Neuron (in vitro differentiated cells): ENCODE measurements around the gene NCF4.

Experiments
- H2AFZ ChIP-seq: one replicate; pipeline ENCODE4 v1.6.1; 2013; ENCODE audit warnings: low read depth, mild to moderate bottlenecking, inconsistent platforms, low read length, moderate library complexity
- H3K27me3 ChIP-seq: one replicate; pipeline ENCODE4 v1.6.1; 2013; ENCODE audit warnings: low read length; ENCODE audit not compliant: insufficient read depth
- H3K36me3 ChIP-seq: one replicate; pipeline ENCODE4 v1.6.1; 2013; ENCODE audit warnings: low read length; ENCODE audit not compliant: insufficient read depth
- H3K4me1 ChIP-seq: one replicate; pipeline ENCODE4 v1.6.1; 2013; ENCODE audit warnings: low read length; ENCODE audit not compliant: insufficient read depth
- H3K4me3 ChIP-seq: 2 replicates; pipeline ENCODE4 v1.5.1; 2013; ENCODE audit warnings: mild to moderate bottlenecking, low read length, moderate library complexity
- H3K9me3 ChIP-seq: one replicate; pipeline ENCODE4 v1.6.1; 2013; ENCODE audit warnings: low read length

The NCF4 gene

GRCh38 chr22:36863281-36863680 is 2.5 kb downstream of the NCF4 start:
- Histone ChIP-seq H2AFZ (no peak overlapping the region), H3K27me3 (peaks cover 8% of the 10 kb centered on the region), H3K4me3 (no peak overlapping the region), H3K4me1 (no peaks in the 10 kb centered on the region), H3K36me3 (no peaks in the 10 kb centered on the region), H3K9me3 (no peaks in the 10 kb centered on the region)

DNA sequence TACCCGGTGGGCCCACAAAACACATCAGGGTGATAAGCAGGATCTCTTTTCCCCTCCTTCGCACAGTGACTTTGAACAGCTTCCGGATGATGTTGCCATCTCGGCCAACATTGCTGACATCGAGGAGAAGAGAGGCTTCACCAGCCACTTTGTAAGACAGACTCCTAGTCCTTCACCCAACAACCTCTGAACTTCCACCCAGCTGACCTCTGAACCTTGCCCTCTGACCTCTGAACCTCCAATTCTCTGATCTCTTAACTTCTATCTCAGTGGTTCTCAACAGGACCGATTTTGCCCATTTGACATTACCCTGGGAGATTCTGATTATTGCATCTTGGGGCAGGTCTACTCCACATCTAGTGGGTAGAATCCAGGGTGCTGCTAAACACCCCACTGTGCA is 3.2 kb downstream of the NCF4 start:
- peaks cover 6% of the 10 kb centered on the region for H3K27me3 ChIP-seq
- H3K4me3 ChIP-seq, result no peak overlapping the region
- no peaks in the 10 kb centered on the region for H3K9me3 ChIP-seq
- no peaks in the 10 kb centered on the region for H3K4me1 ChIP-seq
- H3K36me3 ChIP-seq, result no peaks in the 10 kb centered on the region
- H2AFZ ChIP-seq, result no peak overlapping the region

- Histone ChIP-seq H3K9me3 (no peaks in the 10 kb centered on the region), H3K4me1 (no peaks in the 10 kb centered on the region), H2AFZ (no peak overlapping the region), H3K4me3 (no peak overlapping the region), H3K36me3 (no peaks in the 10 kb centered on the region), H3K27me3 (peaks cover 5% of the 10 kb centered on the region)
Measured at GRCh38 chr22:36864454-36865215, 3.8 kb downstream of the NCF4 start.

DNA sequence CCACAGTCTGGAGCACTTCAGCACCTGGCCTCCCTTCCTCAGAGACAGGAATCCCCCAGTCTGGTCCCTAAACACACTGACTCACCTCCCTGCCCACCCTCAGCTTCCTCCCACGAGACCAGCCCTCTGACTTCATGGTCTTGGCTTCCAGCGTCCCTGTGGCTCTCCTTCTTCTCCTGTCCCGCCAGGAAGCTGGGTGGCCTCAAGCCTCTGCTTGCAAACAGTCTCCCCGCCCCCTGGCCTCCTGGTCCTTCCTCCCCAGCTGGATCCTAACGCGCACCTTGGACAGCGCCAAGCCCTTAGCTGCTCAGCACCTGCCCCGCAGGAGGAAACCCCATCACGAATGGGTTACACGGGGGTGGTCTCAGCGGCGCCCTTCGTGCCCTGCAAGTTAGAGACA is 4.5 kb downstream of the NCF4 start:
- Histone ChIP-seq H3K27me3 (peaks cover 5% of the 10 kb centered on the region), H2AFZ (no peak overlapping the region), H3K36me3 (no peaks in the 10 kb centered on the region), H3K4me1 (no peaks in the 10 kb centered on the region), H3K9me3 (no peaks in the 10 kb centered on the region), H3K4me3 (no peak overlapping the region)

GRCh38 chr22:36867695-36868094 is 6.9 kb downstream of the NCF4 start:
- no peak overlapping the region for H2AFZ ChIP-seq
- no peaks in the 10 kb centered on the region for H3K9me3 ChIP-seq
- peaks cover 5% of the 10 kb centered on the region for H3K27me3 ChIP-seq
- no peak overlapping the region for H3K4me3 ChIP-seq
- H3K4me1 ChIP-seq, result no peaks in the 10 kb centered on the region
- no peaks in the 10 kb centered on the region for H3K36me3 ChIP-seq

DNA sequence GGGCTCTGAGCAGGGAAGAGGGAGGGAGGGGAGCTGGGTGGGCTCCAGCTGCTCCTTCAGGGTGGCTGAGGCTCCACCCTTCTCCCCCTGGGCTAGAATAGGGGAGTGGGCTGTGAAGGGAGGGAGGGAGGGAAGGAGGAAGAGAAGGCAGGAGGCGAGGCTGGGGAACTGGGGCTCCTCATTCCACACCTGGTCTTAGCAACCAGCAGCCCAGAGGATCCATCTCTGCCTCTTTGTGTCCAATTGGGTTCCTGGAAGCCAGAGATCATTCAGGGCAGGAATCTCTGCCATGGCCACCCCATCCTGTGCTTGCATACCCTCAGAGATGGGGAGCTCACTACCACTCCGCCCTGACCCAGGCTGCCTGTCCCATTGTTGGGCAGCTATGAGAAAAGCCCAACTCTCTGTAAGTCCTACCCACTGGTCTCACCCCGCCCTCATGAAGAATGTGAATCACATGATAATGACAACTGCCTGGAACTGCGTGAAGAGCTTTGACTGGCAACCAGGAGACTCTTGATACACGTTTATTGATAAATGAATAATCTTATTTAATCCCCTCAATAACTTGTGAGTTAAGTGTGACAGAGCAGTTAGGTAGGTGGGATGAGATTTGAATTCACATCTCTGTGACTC is 7.9 kb downstream of the NCF4 start:
- no peaks in the 10 kb centered on the region for H3K9me3 ChIP-seq
- no peaks in the 10 kb centered on the region for H3K4me1 ChIP-seq
- H3K27me3 ChIP-seq, result peaks cover 5% of the 10 kb centered on the region
- no peak overlapping the region for H3K4me3 ChIP-seq
- no peaks in the 10 kb centered on the region for H3K36me3 ChIP-seq
- H2AFZ ChIP-seq, result no peak overlapping the region

DNA sequence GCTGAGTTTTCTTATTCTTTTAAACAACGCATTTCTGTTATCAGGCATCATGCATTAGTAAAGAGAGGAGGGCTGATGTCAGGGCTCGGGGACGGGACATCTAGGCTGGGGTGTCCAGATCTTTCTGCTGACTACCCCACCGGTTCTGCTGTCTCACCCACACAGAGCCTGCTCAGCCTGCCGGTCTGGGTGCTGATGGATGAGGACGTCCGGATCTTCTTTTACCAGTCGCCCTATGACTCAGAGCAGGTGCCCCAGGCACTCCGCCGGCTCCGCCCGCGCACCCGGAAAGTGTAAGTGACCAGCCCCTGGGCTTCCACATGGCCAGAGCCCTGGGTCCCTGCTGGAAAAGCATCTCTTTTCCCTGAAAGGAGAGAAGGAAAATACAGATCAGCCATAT is 9.4 kb downstream of the NCF4 start:
- Histone ChIP-seq H2AFZ (no peak overlapping the region), H3K27me3 (peaks cover 5% of the 10 kb centered on the region), H3K4me1 (no peaks in the 10 kb centered on the region), H3K36me3 (no peaks in the 10 kb centered on the region), H3K9me3 (no peaks in the 10 kb centered on the region), H3K4me3 (no peak overlapping the region)

GRCh38 chr22:36871669-36872081 is 10.9 kb downstream of the NCF4 start:
- Histone ChIP-seq H3K4me1 (no peaks in the 10 kb centered on the region), H3K9me3 (no peaks in the 10 kb centered on the region), H2AFZ (no peak overlapping the region), H3K27me3 (peaks cover 6% of the 10 kb centered on the region), H3K4me3 (no peak overlapping the region), H3K36me3 (no peaks in the 10 kb centered on the region)

DNA sequence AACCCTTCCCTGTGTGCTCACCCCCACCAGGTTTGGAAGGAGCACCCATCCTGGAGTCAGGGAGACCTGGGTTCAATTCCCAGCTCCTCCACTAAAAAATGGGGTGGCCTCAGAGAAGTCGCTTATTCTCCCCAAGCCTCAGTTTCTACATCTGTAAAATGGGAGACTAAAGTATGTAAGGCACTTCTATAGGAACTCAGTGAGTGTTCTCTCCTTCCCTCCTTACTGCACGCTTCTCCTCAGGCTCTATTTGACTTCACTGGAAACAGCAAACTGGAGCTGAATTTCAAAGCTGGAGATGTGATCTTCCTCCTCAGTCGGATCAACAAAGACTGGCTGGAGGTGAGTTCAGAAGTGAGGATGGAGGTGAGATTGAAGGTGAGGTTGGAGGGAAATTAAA is 11.3 kb downstream of the NCF4 start:
- Histone ChIP-seq H3K27me3 (peaks cover 6% of the 10 kb centered on the region), H2AFZ (no peak overlapping the region), H3K4me1 (no peaks in the 10 kb centered on the region), H3K36me3 (no peaks in the 10 kb centered on the region), H3K9me3 (no peaks in the 10 kb centered on the region), H3K4me3 (no peak overlapping the region)

DNA sequence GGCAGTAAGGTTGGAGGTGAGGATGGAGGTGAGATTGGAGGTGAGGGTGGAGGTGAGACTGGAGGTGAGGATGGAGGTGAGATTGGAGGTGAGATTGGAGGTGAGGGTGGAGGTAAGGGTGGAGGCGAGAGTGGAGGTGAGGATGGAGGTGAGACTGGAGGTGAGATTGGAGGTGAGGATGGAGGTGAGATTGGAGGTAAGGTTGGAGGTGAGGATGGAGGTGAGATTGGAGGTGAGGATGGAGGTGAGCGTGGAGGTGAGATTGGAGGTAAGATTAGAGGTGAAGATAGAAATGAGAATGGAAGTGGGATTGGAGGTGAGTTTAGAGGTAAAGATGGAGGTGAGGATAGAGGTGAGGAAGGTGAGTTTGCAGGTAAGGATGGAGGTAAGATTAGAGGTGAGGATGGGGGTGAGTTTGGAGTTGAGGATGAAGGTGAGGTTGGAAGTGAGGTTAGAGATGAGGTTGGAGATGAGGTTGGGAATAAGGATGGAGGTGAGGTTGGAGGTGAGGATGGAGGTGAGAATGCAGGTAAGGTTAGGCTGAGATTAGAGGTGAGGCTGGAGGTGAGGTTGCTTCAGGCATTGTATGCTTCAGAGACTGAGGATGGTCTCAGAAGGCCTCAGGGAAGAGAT is 12.2 kb downstream of the NCF4 start:
- Histone ChIP-seq H3K9me3 (no peaks in the 10 kb centered on the region), H3K27me3 (peaks cover 6% of the 10 kb centered on the region), H2AFZ (no peak overlapping the region)

DNA sequence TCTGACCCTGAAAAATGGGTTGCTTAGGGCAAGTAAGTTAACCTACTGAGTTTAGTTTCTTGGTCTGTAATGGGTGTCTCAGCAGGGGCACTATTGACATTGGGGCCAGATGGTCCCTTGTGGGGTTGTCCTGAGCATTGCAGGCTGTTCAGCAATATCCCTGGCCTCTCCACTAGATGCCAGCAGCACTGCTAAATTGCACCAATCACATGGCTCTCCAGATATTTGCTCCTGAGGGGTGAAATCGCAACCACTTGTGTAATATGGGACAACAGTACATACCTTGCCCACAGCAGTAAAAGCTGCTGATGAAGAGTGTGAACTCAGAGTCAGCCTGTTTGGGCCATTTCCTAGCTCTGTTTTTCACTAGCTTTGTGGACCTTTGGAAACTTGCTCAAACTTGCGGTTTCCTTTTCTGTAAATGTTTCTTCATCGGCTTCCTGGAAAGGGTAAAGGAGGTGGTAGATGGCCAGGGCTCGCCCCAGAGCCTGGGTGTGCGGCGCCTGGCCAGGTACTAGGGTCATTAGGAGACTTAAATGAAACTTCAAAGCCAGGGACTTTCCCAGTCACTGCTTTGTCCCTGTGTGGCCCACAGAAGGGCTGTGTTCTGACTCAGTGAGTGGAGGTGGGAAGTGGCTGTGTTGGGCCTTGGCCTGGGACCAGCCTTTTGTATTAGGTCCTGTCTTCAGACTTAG is 13.0 kb downstream of the NCF4 start:
- H3K36me3 ChIP-seq, result no peaks in the 10 kb centered on the region
- H3K9me3 ChIP-seq, result no peaks in the 10 kb centered on the region
- H3K4me3 ChIP-seq, result no peak overlapping the region
- H2AFZ ChIP-seq, result no peak overlapping the region
- peaks cover 10% of the 10 kb centered on the region for H3K27me3 ChIP-seq
- no peaks in the 10 kb centered on the region for H3K4me1 ChIP-seq

More for the DNA sequence above, 12.2 kb downstream of the NCF4 start:
- Histone ChIP-seq H3K4me3 (no peak overlapping the region), H3K36me3 (no peaks in the 10 kb centered on the region), H3K4me1 (no peaks in the 10 kb centered on the region)

DNA sequence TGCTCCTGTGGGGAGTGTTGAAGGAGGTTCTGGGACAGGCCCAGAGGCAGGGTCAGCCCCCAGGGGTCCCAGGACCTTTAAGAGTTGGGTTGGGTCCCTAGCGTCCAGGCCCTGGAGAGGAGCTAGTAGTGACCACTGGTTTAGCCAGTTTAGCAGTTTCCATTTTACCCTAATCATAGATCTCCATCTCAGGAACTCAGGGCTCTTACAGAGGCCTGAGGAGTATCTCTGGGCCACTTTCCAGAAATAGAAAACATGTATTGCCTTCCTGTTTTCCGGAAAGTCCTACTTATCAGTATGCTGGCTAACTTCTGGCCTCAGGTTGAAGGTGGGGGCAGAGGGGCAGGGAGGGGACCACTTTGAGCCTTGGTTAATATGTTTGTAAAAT is 13.5 kb downstream of the NCF4 start:
- Histone ChIP-seq H3K4me1 (no peaks in the 10 kb centered on the region), H2AFZ (no peak overlapping the region), H3K27me3 (peaks cover 10% of the 10 kb centered on the region), H3K4me3 (no peak overlapping the region), H3K36me3 (no peaks in the 10 kb centered on the region), H3K9me3 (no peaks in the 10 kb centered on the region)

DNA sequence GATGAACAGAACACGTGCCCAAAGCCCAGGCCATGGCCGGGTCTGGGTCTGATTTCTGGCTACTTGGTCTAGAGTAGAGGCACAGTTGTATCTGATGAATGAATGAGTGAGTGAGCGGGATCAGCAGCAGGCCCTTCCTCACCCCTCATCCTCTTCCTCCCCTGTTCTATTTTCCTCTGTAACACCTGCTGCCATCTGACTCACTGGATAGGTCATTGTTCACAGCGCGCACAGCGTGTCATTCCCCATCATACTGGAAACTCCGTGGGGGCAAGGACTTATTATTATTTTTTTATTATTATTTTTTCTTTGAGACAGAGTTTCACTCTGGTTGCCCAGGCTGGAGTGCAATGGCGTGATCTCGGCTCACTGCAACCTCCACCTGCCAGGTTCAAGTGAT is 13.9 kb downstream of the NCF4 start:
- no peak overlapping the region for H2AFZ ChIP-seq
- no peaks in the 10 kb centered on the region for H3K36me3 ChIP-seq
- peaks cover 10% of the 10 kb centered on the region for H3K27me3 ChIP-seq

More for the DNA sequence above, 13.9 kb downstream of the NCF4 start:
- Histone ChIP-seq H3K4me1 (no peaks in the 10 kb centered on the region), H3K4me3 (no peak overlapping the region), H3K9me3 (peaks cover under 1% of the 10 kb centered on the region)
